ENCODE data around the gene LDLRAD3. TPM values are rescaled to one million over a fixed set of nuclear protein-coding genes. Genes with fewer than 3 reads are reported as not detected.
A peak's percentile ranks its signal among the peaks of the same experiment; 100 is the strongest.

LDLRAD3 gene
- total RNA-seq, 1 donor from 2014 or later = 14.9 TPM

GRCh38 chr11:35945137-35945518 is 1.3 kb downstream of the LDLRAD3 start:
- H3K9ac ChIP-seq (ENCODE audit: low read length) = peak overlapping the region; percentile 83
- no peaks in the 10 kb centered on the region for H3K27me3 ChIP-seq (ENCODE audit: insufficient read depth, low read length)
- H3K4me3 Mint-ChIP-seq (ENCODE audit: unreplicated experiment) = peak overlapping the region; percentile 96
- peak overlapping the region; percentile 93 for H3K4me2 ChIP-seq (ENCODE audit: low read length)
- peaks cover 12% of the 10 kb centered on the region for H3K4me1 ChIP-seq (ENCODE audit: insufficient read depth, low read length)
- H3K4me3 ChIP-seq (ENCODE audit: insufficient read depth, low read depth, low read length) = peak overlapping the region; percentile 80
- H3K9me3 ChIP-seq (ENCODE audit: insufficient read depth, low read depth, low read length) = no peaks in the 10 kb centered on the region
- TF ChIP-seq EZH2 (IDR thresholded peaks at IDR 0.05; ENCODE audit: insufficient read depth, low read length) = no peak
- TF ChIP-seq, protein P1, sequence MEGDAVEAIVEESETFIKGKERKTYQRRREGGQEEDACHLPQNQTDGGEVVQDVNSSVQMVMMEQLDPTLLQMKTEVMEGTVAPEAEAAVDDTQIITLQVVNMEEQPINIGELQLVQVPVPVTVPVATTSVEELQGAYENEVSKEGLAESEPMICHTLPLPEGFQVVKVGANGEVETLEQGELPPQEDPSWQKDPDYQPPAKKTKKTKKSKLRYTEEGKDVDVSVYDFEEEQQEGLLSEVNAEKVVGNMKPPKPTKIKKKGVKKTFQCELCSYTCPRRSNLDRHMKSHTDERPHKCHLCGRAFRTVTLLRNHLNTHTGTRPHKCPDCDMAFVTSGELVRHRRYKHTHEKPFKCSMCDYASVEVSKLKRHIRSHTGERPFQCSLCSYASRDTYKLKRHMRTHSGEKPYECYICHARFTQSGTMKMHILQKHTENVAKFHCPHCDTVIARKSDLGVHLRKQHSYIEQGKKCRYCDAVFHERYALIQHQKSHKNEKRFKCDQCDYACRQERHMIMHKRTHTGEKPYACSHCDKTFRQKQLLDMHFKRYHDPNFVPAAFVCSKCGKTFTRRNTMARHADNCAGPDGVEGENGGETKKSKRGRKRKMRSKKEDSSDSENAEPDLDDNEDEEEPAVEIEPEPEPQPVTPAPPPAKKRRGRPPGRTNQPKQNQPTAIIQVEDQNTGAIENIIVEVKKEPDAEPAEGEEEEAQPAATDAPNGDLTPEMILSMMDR (IDR thresholded peaks at IDR 0.05; ENCODE audit: insufficient read depth, low read depth, low read length) = no peak
- peaks cover 14% of the 10 kb centered on the region for H3K4me1 Mint-ChIP-seq (ENCODE audit: low read depth, unreplicated experiment)
- no peak overlapping the region for H3K27ac Mint-ChIP-seq (ENCODE audit: unreplicated experiment)
- peak overlapping the region; percentile 80 for H2AFZ ChIP-seq (ENCODE audit: low read depth, low read length)
- FAIRE-seq (no peak), DNase-seq (ENCODE audit: low read depth) (no peak)
- H3K27ac ChIP-seq (ENCODE audit: low read depth, low read length) = no peak overlapping the region
- H3K27me3 Mint-ChIP-seq (ENCODE audit: low read depth, unreplicated experiment) = no peaks in the 10 kb centered on the region
- peaks cover 43% of the 10 kb centered on the region for H3K79me2 ChIP-seq (ENCODE audit: insufficient read depth, low read length)
- peaks cover 32% of the 10 kb centered on the region for H4K20me1 ChIP-seq (ENCODE audit: insufficient read depth, low read length)
- no peaks in the 10 kb centered on the region for H3K36me3 ChIP-seq (ENCODE audit: insufficient read depth, low read length)
- H3K9me3 Mint-ChIP-seq (ENCODE audit: unreplicated experiment) = no peaks in the 10 kb centered on the region
- H3K36me3 Mint-ChIP-seq (ENCODE audit: low read depth, unreplicated experiment) = peaks cover 2% of the 10 kb centered on the region

DNA sequence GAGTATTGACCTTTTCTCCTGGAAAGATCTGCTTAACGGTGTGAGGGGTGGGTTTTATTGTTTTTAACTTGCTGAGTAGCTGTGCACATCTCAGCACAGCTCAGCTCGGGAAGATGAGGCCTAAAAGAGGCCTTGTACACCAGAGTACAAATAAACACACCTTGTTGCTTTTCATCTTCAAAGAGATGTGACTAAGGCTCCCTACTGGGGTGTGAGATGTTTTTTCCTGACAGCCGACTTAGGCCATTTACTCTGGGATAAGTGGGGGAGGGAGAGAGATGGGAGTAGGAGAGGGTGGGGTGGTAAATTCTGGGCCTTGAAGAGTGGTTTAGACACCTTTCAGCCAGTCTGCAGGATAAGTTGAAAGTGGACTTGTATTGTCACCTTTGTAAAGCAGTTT is 2.9 kb downstream of the LDLRAD3 start:
- Histone ChIP-seq H2AFZ (ENCODE audit: low read depth, low read length) (no peak overlapping the region), H3K27ac (ENCODE audit: low read depth, low read length) (no peak overlapping the region), H3K4me3 (ENCODE audit: insufficient read depth, low read depth, low read length) (no peak overlapping the region), H3K4me1 (ENCODE audit: insufficient read depth, low read length) (peaks cover 12% of the 10 kb centered on the region), H3K27me3 (ENCODE audit: insufficient read depth, low read length) (no peaks in the 10 kb centered on the region), H3K4me2 (ENCODE audit: low read length) (no peak overlapping the region), H3K9ac (ENCODE audit: low read length) (no peak overlapping the region), H3K9me3 (ENCODE audit: insufficient read depth, low read depth, low read length) (no peaks in the 10 kb centered on the region), H3K36me3 (ENCODE audit: insufficient read depth, low read length) (no peaks in the 10 kb centered on the region), H3K79me2 (ENCODE audit: insufficient read depth, low read length) (peaks cover 45% of the 10 kb centered on the region), H4K20me1 (ENCODE audit: insufficient read depth, low read length) (peaks cover 32% of the 10 kb centered on the region)
- FAIRE-seq (no peak), DNase-seq (ENCODE audit: low read depth) (no peak)
- peaks cover 2% of the 10 kb centered on the region for H3K36me3 Mint-ChIP-seq (ENCODE audit: low read depth, unreplicated experiment)
- no peaks in the 10 kb centered on the region for H3K9me3 Mint-ChIP-seq (ENCODE audit: unreplicated experiment)
- H3K4me1 Mint-ChIP-seq (ENCODE audit: low read depth, unreplicated experiment) = peaks cover 14% of the 10 kb centered on the region
- no peak for TF ChIP-seq EZH2 (IDR thresholded peaks at IDR 0.05; ENCODE audit: insufficient read depth, low read length)
- TF ChIP-seq, protein P1 (IDR thresholded peaks at IDR 0.05; ENCODE audit: insufficient read depth, low read depth, low read length) = no peak
- H3K27me3 Mint-ChIP-seq (ENCODE audit: low read depth, unreplicated experiment) = no peaks in the 10 kb centered on the region
- H3K27ac Mint-ChIP-seq (ENCODE audit: unreplicated experiment) = no peak overlapping the region
- no peak overlapping the region for H3K4me3 Mint-ChIP-seq (ENCODE audit: unreplicated experiment)

DNA sequence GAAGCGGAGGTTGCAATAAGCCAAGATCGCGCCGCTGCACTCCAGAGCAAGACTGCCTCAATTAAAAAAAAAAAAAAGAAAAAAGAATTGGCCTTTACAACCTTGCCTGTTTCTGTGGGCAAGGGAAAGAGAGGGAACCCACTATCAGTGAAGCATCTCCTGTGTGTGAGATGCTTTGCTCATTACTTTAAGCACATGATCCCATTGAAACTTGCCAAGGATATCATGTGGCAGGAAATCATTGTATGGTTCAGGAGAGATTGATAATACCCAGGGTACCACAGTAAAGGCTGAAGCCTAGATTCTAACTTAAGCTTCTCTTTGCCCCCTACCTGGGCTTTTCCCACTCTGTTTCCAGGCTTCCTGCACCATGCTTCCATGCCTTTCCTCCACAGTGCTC is 3.6 kb downstream of the LDLRAD3 start:
- H3K4me1 Mint-ChIP-seq (ENCODE audit: low read depth, unreplicated experiment) = peaks cover 14% of the 10 kb centered on the region
- Histone ChIP-seq H3K4me3 (ENCODE audit: insufficient read depth, low read depth, low read length) (no peak overlapping the region), H3K79me2 (ENCODE audit: insufficient read depth, low read length) (peaks cover 50% of the 10 kb centered on the region), H3K27ac (ENCODE audit: low read depth, low read length) (no peak overlapping the region), H3K4me1 (ENCODE audit: insufficient read depth, low read length) (peaks cover 12% of the 10 kb centered on the region), H3K27me3 (ENCODE audit: insufficient read depth, low read length) (no peaks in the 10 kb centered on the region), H3K9ac (ENCODE audit: low read length) (no peak overlapping the region), H3K9me3 (ENCODE audit: insufficient read depth, low read depth, low read length) (no peaks in the 10 kb centered on the region), H2AFZ (ENCODE audit: low read depth, low read length) (no peak overlapping the region), H3K4me2 (ENCODE audit: low read length) (no peak overlapping the region), H4K20me1 (ENCODE audit: insufficient read depth, low read length) (peaks cover 36% of the 10 kb centered on the region), H3K36me3 (ENCODE audit: insufficient read depth, low read length) (no peaks in the 10 kb centered on the region)
- TF ChIP-seq, protein P1 (IDR thresholded peaks at IDR 0.05; ENCODE audit: insufficient read depth, low read depth, low read length) = no peak
- TF ChIP-seq EZH2 (IDR thresholded peaks at IDR 0.05; ENCODE audit: insufficient read depth, low read length) = no peak
- no peak overlapping the region for H3K27ac Mint-ChIP-seq (ENCODE audit: unreplicated experiment)
- DNase-seq (ENCODE audit: low read depth) (no peak), FAIRE-seq (no peak)
- H3K36me3 Mint-ChIP-seq (ENCODE audit: low read depth, unreplicated experiment) = peaks cover 2% of the 10 kb centered on the region
- no peaks in the 10 kb centered on the region for H3K9me3 Mint-ChIP-seq (ENCODE audit: unreplicated experiment)
- no peaks in the 10 kb centered on the region for H3K27me3 Mint-ChIP-seq (ENCODE audit: low read depth, unreplicated experiment)
- H3K4me3 Mint-ChIP-seq (ENCODE audit: unreplicated experiment) = no peak overlapping the region
